ENCODE measurements around the gene ABL1. TPM values are rescaled to one million over a fixed set of nuclear protein-coding genes. Genes with fewer than 3 reads are reported as not detected.

ABL1 gene
- polyA plus RNA-seq, 2 donors, result 13.6 to 19.0 TPM

DNA sequence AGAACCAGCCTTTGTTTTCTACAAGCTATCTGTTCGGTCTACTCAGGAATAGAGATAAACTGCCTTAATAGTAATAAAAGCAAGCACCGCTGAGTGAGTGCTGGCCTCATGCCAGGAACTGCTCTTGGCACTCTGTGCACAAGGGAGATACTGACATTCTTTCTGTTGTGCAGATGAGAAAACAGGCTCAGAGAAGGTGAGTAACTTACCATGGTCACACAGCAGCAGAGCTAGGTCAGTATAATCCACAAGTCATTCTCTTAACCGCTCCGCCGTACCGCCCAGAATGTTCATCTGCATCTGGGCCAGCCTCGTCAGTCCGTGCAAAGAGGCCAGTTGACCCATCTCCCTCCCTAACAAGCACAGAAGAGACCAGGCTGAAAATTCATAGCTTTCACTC, 34.2 kb downstream of the ABL1 start:
- H3K4me1 ChIP-seq (ENCODE audit: control insufficient read depth in 2 of 2, insufficient read depth in 2 of 2, low read length in 1 of 2), result peaks cover 0 to 6% of the 10 kb centered on the region in 2 donors
- WGBS, 2 donors, result 80% methylated on average over 8 of the region's 8 CpGs
- no peaks in the 10 kb centered on the region for H3K27me3 ChIP-seq (ENCODE audit: control insufficient read depth in 1 of 2, insufficient read depth in 2 of 2, low read length in 2 of 2)
- no peak overlapping the region for H3K27ac ChIP-seq (ENCODE audit: low read depth in 2 of 2, low read length in 1 of 2)
- H3K4me3 ChIP-seq (ENCODE audit: low read depth in 1 of 2, low read length in 2 of 2), result no peak overlapping the region
- H3K9me3 ChIP-seq (ENCODE audit: control insufficient read depth in 2 of 2, insufficient read depth in 1 of 2, low read depth in 1 of 2, low read length in 1 of 2), result no peaks in the 10 kb centered on the region
- peaks cover 14 to 28% of the 10 kb centered on the region in 2 donors for H3K36me3 ChIP-seq (ENCODE audit: control insufficient read depth in 2 of 2, insufficient read depth in 2 of 2, low read length in 1 of 2)

DNA sequence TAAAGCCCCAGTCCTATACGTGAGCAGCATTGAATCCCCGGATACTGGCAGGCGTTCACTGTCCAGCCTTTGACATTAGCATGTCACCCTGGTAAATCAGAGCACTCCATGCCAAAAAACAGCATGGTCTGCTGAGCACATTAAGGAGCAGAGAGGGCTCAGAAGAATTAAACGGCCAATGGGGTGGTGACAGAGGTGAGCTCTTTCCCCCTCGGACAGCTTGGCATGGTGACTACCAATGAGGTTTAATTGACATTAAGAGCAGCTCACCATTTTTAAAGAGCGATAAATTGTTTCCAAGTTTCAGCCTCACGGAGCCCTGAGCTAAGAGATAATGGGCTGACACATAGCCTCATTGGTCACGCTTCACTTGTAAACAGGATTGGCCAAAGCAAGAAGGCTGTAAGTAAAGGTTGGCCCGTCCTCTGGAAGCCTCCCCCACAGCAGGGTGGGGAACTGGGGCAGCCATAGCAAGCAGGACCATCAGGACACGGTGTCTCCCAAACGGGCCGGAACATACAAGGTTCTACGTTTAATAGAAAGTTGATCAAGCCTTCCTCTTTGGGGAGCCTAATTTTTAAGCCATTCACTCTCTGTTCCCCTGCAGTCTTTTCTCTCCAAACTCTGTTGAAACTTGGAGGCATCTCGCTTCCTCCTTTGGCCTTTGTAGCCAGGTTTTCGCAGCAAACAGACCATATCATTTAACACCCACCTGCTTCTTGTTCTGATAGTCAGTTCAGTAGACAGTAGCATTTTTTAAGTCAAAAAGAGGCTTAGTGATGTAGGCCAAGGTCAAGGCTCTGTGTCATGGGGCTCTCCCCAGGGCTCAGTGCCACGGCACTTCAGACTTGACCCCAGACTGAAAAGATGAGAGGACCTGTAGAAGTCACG, 35.7 kb downstream of the ABL1 start:
- Histone ChIP-seq H3K4me3 (ENCODE audit: low read depth in 1 of 2, low read length in 2 of 2) (no peak overlapping the region), H3K9me3 (ENCODE audit: control insufficient read depth in 2 of 2, insufficient read depth in 1 of 2, low read depth in 1 of 2, low read length in 1 of 2) (no peaks in the 10 kb centered on the region), H3K27me3 (ENCODE audit: control insufficient read depth in 1 of 2, insufficient read depth in 2 of 2, low read length in 2 of 2) (no peaks in the 10 kb centered on the region), H3K4me1 (ENCODE audit: control insufficient read depth in 2 of 2, insufficient read depth in 2 of 2, low read length in 1 of 2) (peaks cover 0 to 6% of the 10 kb centered on the region in 2 donors), H3K36me3 (ENCODE audit: control insufficient read depth in 2 of 2, insufficient read depth in 2 of 2, low read length in 1 of 2) (peaks cover 19 to 34% of the 10 kb centered on the region in 2 donors), H3K27ac (ENCODE audit: low read depth in 2 of 2, low read length in 1 of 2) (no peak overlapping the region)
- WGBS, 2 donors, result 76 to 77% methylated on average over 17 of the region's 17 CpGs

DNA sequence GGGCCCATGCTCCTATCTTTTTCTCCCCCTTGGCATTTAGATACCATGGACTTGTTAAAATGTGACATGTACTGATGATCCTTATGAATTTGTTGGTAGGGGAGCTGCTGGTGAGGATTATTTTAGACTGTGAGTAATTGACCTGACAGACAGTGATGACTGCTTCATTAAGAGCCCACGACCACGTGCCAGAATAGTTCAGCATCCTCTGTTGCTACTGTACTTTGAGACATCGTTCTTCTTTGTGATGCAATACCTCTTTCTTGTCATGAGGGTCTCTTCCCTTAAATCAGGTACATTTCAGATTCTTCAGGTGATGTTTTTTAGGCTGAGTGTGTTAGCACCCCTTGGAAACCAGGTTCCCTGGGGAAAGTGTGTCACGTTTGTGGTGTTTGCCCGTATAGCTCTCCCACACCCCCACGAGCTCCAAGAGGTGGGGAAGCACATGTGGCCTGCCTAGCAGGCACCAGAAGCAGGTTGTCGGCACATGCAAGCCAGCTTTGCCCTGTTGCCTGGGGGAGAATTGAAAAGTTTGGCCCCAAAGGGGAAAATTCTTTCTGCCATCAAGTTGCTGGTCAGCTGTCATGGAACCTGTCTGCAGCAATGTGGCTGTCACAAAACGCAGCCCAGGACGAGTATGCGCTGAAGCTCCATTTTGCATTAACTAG, 36.5 kb downstream of the ABL1 start:
- H3K27me3 ChIP-seq (ENCODE audit: control insufficient read depth in 1 of 2, insufficient read depth in 2 of 2, low read length in 2 of 2), result no peaks in the 10 kb centered on the region
- peaks cover 0 to 6% of the 10 kb centered on the region in 2 donors for H3K4me1 ChIP-seq (ENCODE audit: control insufficient read depth in 2 of 2, insufficient read depth in 2 of 2, low read length in 1 of 2)
- H3K36me3 ChIP-seq (ENCODE audit: control insufficient read depth in 2 of 2, insufficient read depth in 2 of 2, low read length in 1 of 2), result peaks cover 19 to 34% of the 10 kb centered on the region in 2 donors
- H3K9me3 ChIP-seq (ENCODE audit: control insufficient read depth in 2 of 2, insufficient read depth in 1 of 2, low read depth in 1 of 2, low read length in 1 of 2), result no peaks in the 10 kb centered on the region
- WGBS, 2 donors, result 79 to 80% methylated on average over 10 of the region's 10 CpGs
- no peak overlapping the region for H3K27ac ChIP-seq (ENCODE audit: low read depth in 2 of 2, low read length in 1 of 2)
- H3K4me3 ChIP-seq (ENCODE audit: low read depth in 1 of 2, low read length in 2 of 2), result no peak overlapping the region

DNA sequence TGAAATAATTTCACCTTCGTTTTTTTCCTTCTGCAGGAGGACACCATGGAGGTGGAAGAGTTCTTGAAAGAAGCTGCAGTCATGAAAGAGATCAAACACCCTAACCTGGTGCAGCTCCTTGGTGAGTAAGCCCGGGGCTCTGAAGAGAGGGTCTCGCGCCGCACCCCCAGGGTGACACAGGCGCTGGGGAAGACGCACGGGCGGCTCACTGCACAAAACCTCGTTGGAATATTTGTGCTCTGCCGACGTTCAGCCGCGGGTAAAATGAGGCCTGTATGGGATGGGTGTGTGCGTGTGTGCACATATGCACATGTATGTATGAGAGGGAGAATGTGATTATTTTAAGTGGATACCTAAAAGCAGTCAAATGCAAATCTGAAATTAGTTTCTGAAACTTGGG, 37.0 kb downstream of the ABL1 start:
- no peak overlapping the region for H3K27ac ChIP-seq (ENCODE audit: low read depth in 2 of 2, low read length in 1 of 2)

DNA sequence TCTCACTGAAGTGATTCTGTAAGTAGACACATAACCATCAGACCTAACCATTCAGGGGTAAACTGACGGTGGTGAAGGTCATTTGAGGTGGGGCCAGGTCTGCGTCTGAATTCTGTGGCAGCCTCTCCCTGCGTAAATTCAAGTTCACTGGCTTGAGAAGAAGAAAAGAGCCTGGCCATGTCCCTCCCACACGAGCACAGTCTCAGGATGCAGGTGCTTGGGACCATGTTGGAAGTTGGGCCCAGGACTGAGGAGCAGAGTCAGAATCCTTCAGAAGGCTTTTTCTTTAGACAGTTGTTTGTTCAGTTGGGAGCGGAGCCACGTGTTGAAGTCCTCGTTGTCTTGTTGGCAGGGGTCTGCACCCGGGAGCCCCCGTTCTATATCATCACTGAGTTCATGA, 37.5 kb downstream of the ABL1 start:
- peaks cover 19 to 34% of the 10 kb centered on the region in 2 donors for H3K36me3 ChIP-seq (ENCODE audit: control insufficient read depth in 2 of 2, insufficient read depth in 2 of 2, low read length in 1 of 2)
- 66 to 81% methylated on average over 9 of the region's 9 CpGs for WGBS, 2 donors
- H3K27ac ChIP-seq (ENCODE audit: low read depth in 2 of 2, low read length in 1 of 2), result peak overlapping the region; percentile 17 to 47
- peaks cover 0 to 6% of the 10 kb centered on the region in 2 donors for H3K4me1 ChIP-seq (ENCODE audit: control insufficient read depth in 2 of 2, insufficient read depth in 2 of 2, low read length in 1 of 2)
- H3K4me3 ChIP-seq (ENCODE audit: low read depth in 1 of 2, low read length in 2 of 2), result no peak overlapping the region
- H3K9me3 ChIP-seq (ENCODE audit: control insufficient read depth in 2 of 2, insufficient read depth in 1 of 2, low read depth in 1 of 2, low read length in 1 of 2), result no peaks in the 10 kb centered on the region
- no peaks in the 10 kb centered on the region for H3K27me3 ChIP-seq (ENCODE audit: control insufficient read depth in 1 of 2, insufficient read depth in 2 of 2, low read length in 2 of 2)

More for the DNA sequence above, 37.0 kb downstream of the ABL1 start:
- no peaks in the 10 kb centered on the region for H3K27me3 ChIP-seq (ENCODE audit: control insufficient read depth in 1 of 2, insufficient read depth in 2 of 2, low read length in 2 of 2)
- 90 to 92% methylated on average over 15 of the region's 15 CpGs for WGBS, 2 donors
- H3K4me1 ChIP-seq (ENCODE audit: control insufficient read depth in 2 of 2, insufficient read depth in 2 of 2, low read length in 1 of 2), result peaks cover 0 to 6% of the 10 kb centered on the region in 2 donors
- peaks cover 19 to 34% of the 10 kb centered on the region in 2 donors for H3K36me3 ChIP-seq (ENCODE audit: control insufficient read depth in 2 of 2, insufficient read depth in 2 of 2, low read length in 1 of 2)
- H3K9me3 ChIP-seq (ENCODE audit: control insufficient read depth in 2 of 2, insufficient read depth in 1 of 2, low read depth in 1 of 2, low read length in 1 of 2), result no peaks in the 10 kb centered on the region
- no peak overlapping the region for H3K4me3 ChIP-seq (ENCODE audit: low read depth in 1 of 2, low read length in 2 of 2)

DNA sequence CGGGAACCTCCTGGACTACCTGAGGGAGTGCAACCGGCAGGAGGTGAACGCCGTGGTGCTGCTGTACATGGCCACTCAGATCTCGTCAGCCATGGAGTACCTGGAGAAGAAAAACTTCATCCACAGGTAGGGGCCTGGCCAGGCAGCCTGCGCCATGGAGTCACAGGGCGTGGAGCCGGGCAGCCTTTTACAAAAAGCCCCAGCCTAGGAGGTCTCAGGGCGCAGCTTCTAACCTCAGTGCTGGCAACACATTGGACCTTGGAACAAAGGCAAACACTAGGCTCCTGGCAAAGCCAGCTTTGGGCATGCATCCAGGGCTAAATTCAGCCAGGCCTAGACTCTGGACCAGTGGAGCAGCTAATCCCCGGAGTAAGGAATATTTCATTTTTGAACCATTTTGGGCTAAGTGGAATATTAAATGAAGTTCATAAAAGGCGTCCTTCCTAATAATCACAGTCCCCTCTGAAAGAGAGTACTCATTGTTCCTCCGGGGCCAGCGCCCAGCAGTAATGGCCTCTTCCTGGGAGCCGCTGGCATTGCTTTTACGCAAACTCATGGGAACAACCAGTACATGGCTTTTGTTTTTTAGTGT, 38.0 kb downstream of the ABL1 start:
- Histone ChIP-seq H3K36me3 (ENCODE audit: control insufficient read depth in 2 of 2, insufficient read depth in 2 of 2, low read length in 1 of 2) (peaks cover 19 to 34% of the 10 kb centered on the region in 2 donors), H3K27ac (ENCODE audit: low read depth in 2 of 2, low read length in 1 of 2) (peak overlapping the region; percentile 47 to 50), H3K9me3 (ENCODE audit: control insufficient read depth in 2 of 2, insufficient read depth in 1 of 2, low read depth in 1 of 2, low read length in 1 of 2) (no peaks in the 10 kb centered on the region), H3K27me3 (ENCODE audit: control insufficient read depth in 1 of 2, insufficient read depth in 2 of 2, low read length in 2 of 2) (no peaks in the 10 kb centered on the region), H3K4me3 (ENCODE audit: low read depth in 1 of 2, low read length in 2 of 2) (no peak overlapping the region), H3K4me1 (ENCODE audit: control insufficient read depth in 2 of 2, insufficient read depth in 2 of 2, low read length in 1 of 2) (peaks cover 0 to 6% of the 10 kb centered on the region in 2 donors)
- WGBS, 2 donors, result 59 to 79% methylated on average over 15 of the region's 15 CpGs

DNA sequence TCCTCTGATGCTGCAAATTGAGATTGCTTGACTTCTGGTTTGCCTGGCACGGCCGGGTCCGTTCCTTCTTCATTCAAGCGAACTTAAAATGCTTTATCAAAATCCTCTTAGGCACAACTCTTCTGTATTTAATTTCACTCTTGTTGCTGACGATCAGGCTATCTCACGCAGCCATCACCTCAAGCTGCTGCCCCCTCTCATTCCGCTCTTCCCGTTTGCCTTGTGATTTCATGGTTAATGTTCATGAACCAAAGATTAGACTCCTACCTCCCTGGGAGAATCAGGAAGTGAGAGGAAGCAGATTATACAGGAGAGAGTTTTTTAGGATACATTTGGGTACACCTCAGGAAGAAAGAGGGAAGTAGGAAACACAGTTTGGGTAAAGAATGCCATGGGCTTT, 38.9 kb downstream of the ABL1 start:
- 83 to 90% methylated on average over 8 of the region's 8 CpGs for WGBS, 2 donors
- Histone ChIP-seq H3K9me3 (ENCODE audit: control insufficient read depth in 2 of 2, insufficient read depth in 1 of 2, low read depth in 1 of 2, low read length in 1 of 2) (no peaks in the 10 kb centered on the region), H3K36me3 (ENCODE audit: control insufficient read depth in 2 of 2, insufficient read depth in 2 of 2, low read length in 1 of 2) (peaks cover 19 to 34% of the 10 kb centered on the region in 2 donors), H3K4me1 (ENCODE audit: control insufficient read depth in 2 of 2, insufficient read depth in 2 of 2, low read length in 1 of 2) (peaks cover 0 to 6% of the 10 kb centered on the region in 2 donors), H3K27ac (ENCODE audit: low read depth in 2 of 2, low read length in 1 of 2) (peak overlapping the region; percentile 24 to 50), H3K27me3 (ENCODE audit: control insufficient read depth in 1 of 2, insufficient read depth in 2 of 2, low read length in 2 of 2) (no peaks in the 10 kb centered on the region), H3K4me3 (ENCODE audit: low read depth in 1 of 2, low read length in 2 of 2) (no peak overlapping the region)

DNA sequence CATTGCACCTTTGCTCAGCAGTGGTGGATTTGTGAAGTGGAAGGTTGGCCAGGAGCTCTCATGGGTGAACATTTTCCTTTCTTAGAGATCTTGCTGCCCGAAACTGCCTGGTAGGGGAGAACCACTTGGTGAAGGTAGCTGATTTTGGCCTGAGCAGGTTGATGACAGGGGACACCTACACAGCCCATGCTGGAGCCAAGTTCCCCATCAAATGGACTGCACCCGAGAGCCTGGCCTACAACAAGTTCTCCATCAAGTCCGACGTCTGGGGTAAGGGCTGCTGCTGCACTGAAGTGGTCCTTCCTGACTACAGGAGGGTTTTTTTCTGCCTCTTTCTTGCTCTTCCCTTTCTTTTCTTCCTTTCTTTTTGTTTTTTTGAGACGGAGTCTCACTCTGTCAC, 39.7 kb downstream of the ABL1 start:
- Histone ChIP-seq H3K27me3 (ENCODE audit: control insufficient read depth in 1 of 2, insufficient read depth in 2 of 2, low read length in 2 of 2) (no peaks in the 10 kb centered on the region), H3K27ac (ENCODE audit: low read depth in 2 of 2, low read length in 1 of 2) (peak overlapping the region; percentile 14 to 63), H3K4me3 (ENCODE audit: low read depth in 1 of 2, low read length in 2 of 2) (no peak overlapping the region), H3K9me3 (ENCODE audit: control insufficient read depth in 2 of 2, insufficient read depth in 1 of 2, low read depth in 1 of 2, low read length in 1 of 2) (no peaks in the 10 kb centered on the region), H3K4me1 (ENCODE audit: control insufficient read depth in 2 of 2, insufficient read depth in 2 of 2, low read length in 1 of 2) (peaks cover 0 to 6% of the 10 kb centered on the region in 2 donors), H3K36me3 (ENCODE audit: control insufficient read depth in 2 of 2, insufficient read depth in 2 of 2, low read length in 1 of 2) (peaks cover 20 to 34% of the 10 kb centered on the region in 2 donors)
- 89 to 96% methylated on average over 5 of the region's 5 CpGs for WGBS, 2 donors

DNA sequence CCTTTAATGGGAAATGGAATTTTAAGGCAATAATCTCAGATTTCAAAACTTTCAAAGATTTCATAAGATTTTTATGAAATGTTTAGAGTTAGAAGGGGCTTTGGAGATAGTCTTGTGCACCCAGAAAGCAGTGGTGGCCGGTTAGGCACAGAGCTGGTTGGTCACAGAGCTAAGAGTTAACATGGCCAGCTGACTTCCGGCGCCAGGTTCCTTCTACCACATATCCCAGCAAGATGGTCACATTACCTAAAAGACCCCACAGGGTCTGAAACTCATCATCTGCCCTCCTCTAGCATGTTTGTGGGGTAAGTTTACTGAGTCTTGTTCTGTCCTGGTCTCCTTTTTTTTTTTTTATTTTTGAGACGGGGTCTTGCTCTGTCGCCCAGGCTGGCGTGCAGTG, 42.2 kb downstream of the ABL1 start:
- Histone ChIP-seq H3K4me1 (ENCODE audit: control insufficient read depth in 2 of 2, insufficient read depth in 2 of 2, low read length in 1 of 2) (no peaks in the 10 kb centered on the region), H3K4me3 (ENCODE audit: low read depth in 1 of 2, low read length in 2 of 2) (no peak overlapping the region), H3K36me3 (ENCODE audit: control insufficient read depth in 2 of 2, insufficient read depth in 2 of 2, low read length in 1 of 2) (peaks cover 31 to 37% of the 10 kb centered on the region in 2 donors), H3K27me3 (ENCODE audit: control insufficient read depth in 1 of 2, insufficient read depth in 2 of 2, low read length in 2 of 2) (no peaks in the 10 kb centered on the region), H3K9me3 (ENCODE audit: control insufficient read depth in 2 of 2, insufficient read depth in 1 of 2, low read depth in 1 of 2, low read length in 1 of 2) (no peaks in the 10 kb centered on the region), H3K27ac (ENCODE audit: low read depth in 2 of 2, low read length in 1 of 2) (no peak overlapping the region)
- WGBS, 2 donors, result 96 to 99% methylated on average over 6 of the region's 6 CpGs
